ENCODE measurements around the gene GALK1. TPM values are rescaled to one million over a fixed set of nuclear protein-coding genes. Genes with fewer than 3 reads are reported as not detected.

The GALK1 gene
- total RNA-seq, 2 experiments from 2014 or later: 42.2 to 44.3 TPM

GRCh38 chr17:75756451-75757085 lies 8.4 kb downstream of the GALK1 start:
- CTCF ChIA-PET: interaction anchor here (0.7 to 1.0 kb wide), 2 partner anchors 82 to 124 kb away, joined by 3 to 4 read pairs; partner anchors contain the start of gene SMIM5
- POLR2A ChIA-PET: no interaction called here

GRCh38 chr17:75755990-75756389 lies 9.0 kb downstream of the GALK1 start:
- CTCF ChIA-PET: interaction anchor here (0.7 to 1.0 kb wide), 2 partner anchors 81 to 123 kb away, joined by 3 to 4 read pairs; partner anchors contain the start of gene SMIM5
- POLR2A ChIA-PET: no interaction called here

- POLR2A ChIA-PET: no interaction called here
- CTCF ChIA-PET: interaction anchor here (1.0 to 3.5 kb wide), 5 partner anchors 9 to 121 kb away, joined by 3 to 37 read pairs (median 7); partner anchors contain the start of gene GALK1
These were observed 9.6 kb downstream of the GALK1 start for GRCh38 chr17:75755205-75755901.

GRCh38 chr17:75754378-75755204 lies 10.4 kb downstream of the GALK1 start:
- POLR2A ChIA-PET: interaction anchor here (1.2 kb wide), 1 partner anchor 121 kb away, joined by 3 read pairs; the partner anchor contains the start of gene SMIM5

GRCh38 chr17:75753514-75754377 lies 11.2 kb downstream of the GALK1 start:
- POLR2A ChIA-PET: interaction anchor here (0.5 to 1.3 kb wide), 11 partner anchors 11 to 328 kb away, joined by 3 to 9 read pairs (median 3); partner anchors contain the start of genes GALK1, SMIM5 and WBP2
- CTCF ChIA-PET: interaction anchor here (0.5 to 10.7 kb wide), 39 partner anchors 8 to 570 kb away, joined by 3 to 153 read pairs (median 4); partner anchors contain the start of genes GALK1, RECQL5, SAP30BP and SMIM5

More at GRCh38 chr17:75754378-75755204, 10.4 kb downstream of the GALK1 start:
- CTCF ChIA-PET: interaction anchor here (0.8 to 10.7 kb wide), 17 partner anchors 7 to 170 kb away, joined by 3 to 153 read pairs (median 8); partner anchors contain the start of genes GALK1, RECQL5, SAP30BP and SMIM5

GRCh38 chr17:75752802-75753513 lies 12.0 kb downstream of the GALK1 start:
- ChIA-PET POLR2A (interaction anchor here (0.5 to 1.3 kb wide), 7 partner anchors 12 to 148 kb away, joined by 3 to 9 read pairs (median 5); partner anchors contain the start of genes GALK1, SMIM5 and WBP2), CTCF (interaction anchor here (0.5 to 10.7 kb wide), 39 partner anchors 9 to 569 kb away, joined by 3 to 153 read pairs (median 4); partner anchors contain the start of genes GALK1, RECQL5, SAP30BP and SMIM5)

GRCh38 chr17:75752405-75752709 lies 12.6 kb downstream of the GALK1 start:
- CTCF ChIA-PET: interaction anchor here (1.2 to 10.7 kb wide), 6 partner anchors 12 to 253 kb away, joined by 3 to 153 read pairs (median 4); partner anchors contain the start of genes GALK1 and SMIM5
- POLR2A ChIA-PET: no interaction called here

- POLR2A ChIA-PET: no interaction called here
- CTCF ChIA-PET: interaction anchor here (0.6 to 10.7 kb wide), 8 partner anchors 70 to 254 kb away, joined by 3 to 153 read pairs (median 4); partner anchors contain the start of gene SMIM5
These were observed 13.2 kb downstream of the GALK1 start for GRCh38 chr17:75751676-75752404.

GRCh38 chr17:75750661-75751423 lies 14.2 kb downstream of the GALK1 start:
- CTCF ChIA-PET: interaction anchor here (0.6 to 10.7 kb wide), 19 partner anchors 9 to 230 kb away, joined by 3 to 153 read pairs (median 7); partner anchors contain the start of genes ITGB4 and SMIM5
- POLR2A ChIA-PET: no interaction called here

- CTCF ChIA-PET: interaction anchor here (0.5 to 10.7 kb wide), 40 partner anchors 10 to 292 kb away, joined by 3 to 153 read pairs (median 5); partner anchors contain the start of genes ITGB4, SMIM5 and TSEN54
- POLR2A ChIA-PET: no interaction called here
These were observed 15.2 kb downstream of the GALK1 start for GRCh38 chr17:75749545-75750389.

- CTCF ChIA-PET: interaction anchor here (0.6 to 10.7 kb wide), 23 partner anchors 12 to 316 kb away, joined by 3 to 153 read pairs (median 6); partner anchors contain the start of genes RECQL5, SAP30BP and SMIM5
- POLR2A ChIA-PET: interaction anchor here (0.7 kb wide), 1 partner anchor 51 kb away, joined by 8 read pairs; no protein-coding TSS in a partner anchor
These were observed 16.3 kb downstream of the GALK1 start for GRCh38 chr17:75748706-75749105.

GRCh38 chr17:75743625-75744206 lies 21.3 kb downstream of the GALK1 start:
- POLR2A ChIA-PET: no interaction called here
- CTCF ChIA-PET: interaction anchor here (0.8 to 10.7 kb wide), 3 partner anchors 33 to 111 kb away, joined by 3 to 153 read pairs (median 4); partner anchors contain the start of gene SMIM5

- CTCF ChIA-PET: interaction anchor here (1.2 kb wide), 1 partner anchor 109 kb away, joined by 4 read pairs; the partner anchor contains the start of gene SMIM5
- POLR2A ChIA-PET: no interaction called here
These were observed 22.7 kb downstream of the GALK1 start for GRCh38 chr17:75742337-75742736.

GRCh38 chr17:75740631-75741077 lies 24.3 kb downstream of the GALK1 start:
- ChIA-PET CTCF (no interaction called here), POLR2A (no interaction called here)
